GM12878 (cell line): Measurements from ENCODE around the gene FHOD3.

Source experiments
- BCL11A ChIP-seq: IDR thresholded peaks from 2 replicates; pipeline ENCODE4 v1.6.1; 2011; ENCODE audit warnings: low read depth, low read length
- JUNB ChIP-seq: IDR thresholded peaks from 2 replicates; pipeline ENCODE4 v1.6.1; 2016; ENCODE audit warnings: antibody characterized with exemption, mild to moderate bottlenecking
- NFIC ChIP-seq: IDR thresholded peaks from 2 replicates; pipeline ENCODE4 v1.6.1; 2012; ENCODE audit warnings: low read depth, mild to moderate bottlenecking, inconsistent platforms, low read length, moderate library complexity
- POLR2AphosphoS5 ChIP-seq: IDR thresholded peaks from 2 replicates; pipeline ENCODE4 v1.6.1; 2011; ENCODE audit warnings: mild to moderate bottlenecking, low read length, inconsistent platforms
- SMC3 ChIP-seq: IDR thresholded peaks from 2 replicates; pipeline ENCODE4 v1.6.1; 2011; ENCODE audit warnings: low read length, improper control_type of control experiment, borderline replicate concordance
- TF ChIP-seq, protein P1 (sequence below), 3 experiments: IDR thresholded peaks in 2 of 3; conservative IDR thresholded peaks in 1 of 3; 2 replicates each; pipeline ENCODE4 v1.5.1; 2011; ENCODE audit warnings: low read depth in 3 of 3, low read length in 3 of 3, mild to moderate bottlenecking in 3 of 3, control low read depth in 2 of 3, moderate library complexity in 2 of 3, inconsistent platforms in 1 of 3, mixed read lengths in 1 of 3; ENCODE audit not compliant: control insufficient read depth in 2 of 3, insufficient read depth in 1 of 3; ENCODE audit errors: extremely low read depth in 1 of 3
- TF ChIP-seq, protein P2 (sequence below): IDR thresholded peaks from 2 replicates; pipeline ENCODE4 v1.6.1; 2011; ENCODE audit warnings: low read depth, low read length, improper control_type of control experiment, borderline replicate concordance

DNA sequence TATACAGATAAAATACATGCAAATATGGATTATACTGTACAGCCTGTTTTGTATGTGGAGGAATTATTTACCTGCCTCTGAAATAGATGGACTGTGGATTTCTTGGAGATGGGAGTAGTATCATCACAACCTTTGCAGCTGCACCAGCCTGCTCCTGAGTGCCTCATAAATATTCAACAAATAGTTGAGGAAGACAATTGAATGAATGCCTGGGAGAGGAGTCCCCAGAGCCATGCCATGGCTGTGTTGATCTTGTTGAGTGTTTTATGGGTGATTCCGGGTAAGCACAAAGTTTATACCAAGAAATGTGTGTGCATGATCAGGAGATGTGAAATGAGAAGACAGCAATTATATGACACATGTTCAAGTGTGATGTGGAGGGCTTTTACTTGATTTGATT, 225.0 kb downstream of the FHOD3 start:
- TF ChIP-seq NFIC (no peak), POLR2AphosphoS5 (no peak), BCL11A (no peak), JUNB (no peak), SMC3 (no peak)
- TF ChIP-seq, protein P1, sequence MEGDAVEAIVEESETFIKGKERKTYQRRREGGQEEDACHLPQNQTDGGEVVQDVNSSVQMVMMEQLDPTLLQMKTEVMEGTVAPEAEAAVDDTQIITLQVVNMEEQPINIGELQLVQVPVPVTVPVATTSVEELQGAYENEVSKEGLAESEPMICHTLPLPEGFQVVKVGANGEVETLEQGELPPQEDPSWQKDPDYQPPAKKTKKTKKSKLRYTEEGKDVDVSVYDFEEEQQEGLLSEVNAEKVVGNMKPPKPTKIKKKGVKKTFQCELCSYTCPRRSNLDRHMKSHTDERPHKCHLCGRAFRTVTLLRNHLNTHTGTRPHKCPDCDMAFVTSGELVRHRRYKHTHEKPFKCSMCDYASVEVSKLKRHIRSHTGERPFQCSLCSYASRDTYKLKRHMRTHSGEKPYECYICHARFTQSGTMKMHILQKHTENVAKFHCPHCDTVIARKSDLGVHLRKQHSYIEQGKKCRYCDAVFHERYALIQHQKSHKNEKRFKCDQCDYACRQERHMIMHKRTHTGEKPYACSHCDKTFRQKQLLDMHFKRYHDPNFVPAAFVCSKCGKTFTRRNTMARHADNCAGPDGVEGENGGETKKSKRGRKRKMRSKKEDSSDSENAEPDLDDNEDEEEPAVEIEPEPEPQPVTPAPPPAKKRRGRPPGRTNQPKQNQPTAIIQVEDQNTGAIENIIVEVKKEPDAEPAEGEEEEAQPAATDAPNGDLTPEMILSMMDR (IDR thresholded peaks at IDR 0.05 in 2 of 3, conservative IDR thresholded peaks at IDR 0.05 in 1 of 3; ENCODE audit: control insufficient read depth in 2 of 3, extremely low read depth in 1 of 3, insufficient read depth in 1 of 3, low read depth in 3 of 3, low read length in 3 of 3) = no peak
- TF ChIP-seq, protein P2, sequence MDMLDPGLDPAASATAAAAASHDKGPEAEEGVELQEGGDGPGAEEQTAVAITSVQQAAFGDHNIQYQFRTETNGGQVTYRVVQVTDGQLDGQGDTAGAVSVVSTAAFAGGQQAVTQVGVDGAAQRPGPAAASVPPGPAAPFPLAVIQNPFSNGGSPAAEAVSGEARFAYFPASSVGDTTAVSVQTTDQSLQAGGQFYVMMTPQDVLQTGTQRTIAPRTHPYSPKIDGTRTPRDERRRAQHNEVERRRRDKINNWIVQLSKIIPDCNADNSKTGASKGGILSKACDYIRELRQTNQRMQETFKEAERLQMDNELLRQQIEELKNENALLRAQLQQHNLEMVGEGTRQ = no peak
